ENCODE measurements around the gene PREB. TPM values are rescaled to one million over a fixed set of nuclear protein-coding genes. Genes with fewer than 3 reads are reported as not detected.
"Not testable (repeated sequence)": the region's sequence is repeated elsewhere in the genome, so short reads cannot be mapped to it uniquely, and the experiment has no call there.

PREB gene, protein sequence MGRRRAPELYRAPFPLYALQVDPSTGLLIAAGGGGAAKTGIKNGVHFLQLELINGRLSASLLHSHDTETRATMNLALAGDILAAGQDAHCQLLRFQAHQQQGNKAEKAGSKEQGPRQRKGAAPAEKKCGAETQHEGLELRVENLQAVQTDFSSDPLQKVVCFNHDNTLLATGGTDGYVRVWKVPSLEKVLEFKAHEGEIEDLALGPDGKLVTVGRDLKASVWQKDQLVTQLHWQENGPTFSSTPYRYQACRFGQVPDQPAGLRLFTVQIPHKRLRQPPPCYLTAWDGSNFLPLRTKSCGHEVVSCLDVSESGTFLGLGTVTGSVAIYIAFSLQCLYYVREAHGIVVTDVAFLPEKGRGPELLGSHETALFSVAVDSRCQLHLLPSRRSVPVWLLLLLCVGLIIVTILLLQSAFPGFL
- total RNA-seq = 19.0 TPM

DNA sequence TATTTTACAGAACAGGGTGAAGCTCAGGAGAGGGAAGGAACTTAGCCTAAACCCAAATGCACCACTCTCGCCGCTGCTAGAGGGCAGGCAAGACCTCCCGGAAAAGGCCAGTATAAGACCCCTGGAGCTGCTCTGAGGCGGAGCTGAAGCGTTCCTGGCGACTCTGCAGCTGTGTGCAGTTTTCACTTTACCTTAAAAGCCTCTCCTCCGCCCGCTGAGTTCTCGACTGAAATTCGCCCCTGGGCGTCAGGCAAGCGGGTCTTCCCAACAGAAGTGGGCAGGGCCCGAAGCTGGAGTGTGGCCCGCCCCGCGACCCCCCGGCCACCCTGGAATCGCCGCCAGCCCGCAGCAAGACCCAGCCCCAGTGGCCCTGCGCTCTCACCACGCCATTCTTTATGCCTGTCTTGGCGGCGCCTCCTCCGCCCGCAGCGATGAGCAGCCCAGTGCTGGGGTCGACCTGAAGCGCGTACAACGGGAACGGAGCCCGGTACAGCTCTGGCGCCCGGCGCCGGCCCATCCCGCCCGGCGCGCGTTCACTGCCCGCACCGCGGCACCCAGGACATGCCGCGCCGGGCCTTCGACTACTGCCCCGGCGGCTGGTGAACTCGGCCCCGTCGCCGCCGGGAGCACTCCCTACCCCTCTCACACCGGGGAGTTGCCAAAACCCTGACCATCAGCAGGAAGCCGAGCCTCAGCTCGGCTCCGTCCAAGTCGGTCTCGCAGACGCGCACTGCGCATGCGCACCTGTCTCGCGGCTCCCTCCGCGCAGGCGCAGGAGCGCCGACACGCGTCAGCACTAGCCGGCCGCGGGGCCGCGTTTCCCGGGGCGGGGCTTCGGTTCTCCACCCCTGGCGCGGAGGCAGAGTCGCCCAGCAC is at the start of gene PREB:
Gene PREB (minus strand): TSS at position 732 of the 876 bp plus-strand sequence. CDS start 215 bp downstream, at position 517.
- DNase-seq = peak; percentile 93

DNA sequence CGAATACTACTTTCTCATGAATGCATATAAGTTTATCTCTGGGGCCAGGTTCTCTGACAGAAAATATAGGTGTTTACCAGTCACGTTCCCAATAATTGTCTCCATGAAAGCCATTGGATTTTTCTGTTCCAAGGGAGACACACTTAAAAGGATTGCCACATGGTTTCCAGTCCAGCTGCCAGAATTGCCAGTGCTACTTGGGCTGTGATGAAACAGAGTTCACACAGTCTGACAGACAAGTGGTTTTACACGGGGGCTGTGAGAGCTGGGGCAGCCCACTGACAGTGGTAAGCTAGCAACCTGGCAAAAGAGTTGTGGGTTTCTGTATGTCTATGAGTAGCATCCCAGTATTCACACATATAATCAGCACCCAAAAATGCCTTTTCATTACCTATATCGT is 49.7 kb upstream of the PREB start:
- no peak for DNase-seq

DNA sequence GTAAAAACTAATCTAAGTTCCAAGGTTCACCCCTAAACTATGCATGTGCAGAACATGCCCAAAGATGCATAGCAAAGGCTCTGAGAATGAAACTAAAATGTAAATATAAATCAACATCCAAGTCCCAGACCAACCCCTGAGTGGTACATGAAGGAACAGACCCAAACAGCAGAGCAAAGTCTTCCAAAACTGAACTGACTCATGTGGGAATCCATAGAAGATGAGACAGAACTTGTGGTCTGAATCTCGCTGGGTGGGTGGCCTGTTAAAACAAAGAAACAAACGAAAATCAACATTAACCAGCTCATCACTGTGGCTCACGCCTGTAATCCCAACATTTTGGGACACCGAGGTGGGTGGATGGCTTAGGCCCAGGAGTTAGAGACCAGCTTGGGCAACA is 47.9 kb upstream of the PREB start:
- no peak for DNase-seq

DNA sequence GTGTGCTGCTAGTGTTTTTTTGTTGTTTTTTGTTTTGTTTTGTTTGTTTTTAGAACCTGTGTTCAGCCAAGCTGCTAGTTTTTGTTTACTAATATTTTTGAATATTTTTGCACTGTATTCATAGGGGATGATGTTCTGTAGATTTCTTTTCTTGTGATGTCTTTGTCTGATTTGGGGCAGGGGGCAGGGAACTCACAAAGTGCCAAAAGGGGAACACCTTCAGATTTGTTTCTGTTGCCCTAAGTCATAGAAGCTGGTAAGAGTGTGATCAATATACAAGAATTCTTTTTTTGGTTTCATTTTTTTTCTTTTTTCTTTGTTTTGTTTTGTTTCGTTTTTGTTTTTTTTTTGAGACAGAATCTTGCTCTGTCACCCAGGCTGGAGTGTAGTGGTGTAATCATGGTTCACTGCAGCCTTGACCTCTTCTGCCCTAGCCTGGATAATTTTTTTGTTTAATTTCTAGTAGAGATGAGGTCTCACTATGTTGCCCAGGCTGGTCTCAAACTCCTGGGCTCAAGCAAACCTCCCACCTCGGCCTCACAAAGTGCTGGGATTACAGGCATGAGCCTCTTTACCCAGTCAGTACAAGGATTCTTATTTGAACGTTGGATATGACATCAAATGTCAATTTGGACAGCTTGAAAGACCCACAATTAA is 45.0 kb upstream of the PREB start:
- no peak for DNase-seq

DNA sequence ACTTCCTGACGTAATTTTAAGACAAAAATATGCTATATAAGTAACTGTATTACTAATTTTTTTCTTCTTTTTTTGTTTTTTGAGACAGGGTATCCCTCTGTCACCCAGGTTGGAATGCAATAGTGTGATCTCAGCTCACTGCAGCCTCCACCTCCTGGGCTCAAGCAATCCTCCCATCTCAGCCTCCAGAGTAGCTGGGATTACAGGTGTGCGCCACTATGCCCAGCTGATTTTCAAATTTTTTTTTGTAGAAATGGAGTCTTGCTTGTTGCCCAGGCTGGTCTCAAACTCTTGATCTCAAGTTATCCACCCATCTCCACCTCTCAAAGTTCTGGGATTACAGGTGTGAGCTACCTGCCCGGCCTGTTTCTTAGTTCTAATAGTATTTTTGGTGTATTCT is 44.0 kb upstream of the PREB start:
- no peak for DNase-seq

DNA sequence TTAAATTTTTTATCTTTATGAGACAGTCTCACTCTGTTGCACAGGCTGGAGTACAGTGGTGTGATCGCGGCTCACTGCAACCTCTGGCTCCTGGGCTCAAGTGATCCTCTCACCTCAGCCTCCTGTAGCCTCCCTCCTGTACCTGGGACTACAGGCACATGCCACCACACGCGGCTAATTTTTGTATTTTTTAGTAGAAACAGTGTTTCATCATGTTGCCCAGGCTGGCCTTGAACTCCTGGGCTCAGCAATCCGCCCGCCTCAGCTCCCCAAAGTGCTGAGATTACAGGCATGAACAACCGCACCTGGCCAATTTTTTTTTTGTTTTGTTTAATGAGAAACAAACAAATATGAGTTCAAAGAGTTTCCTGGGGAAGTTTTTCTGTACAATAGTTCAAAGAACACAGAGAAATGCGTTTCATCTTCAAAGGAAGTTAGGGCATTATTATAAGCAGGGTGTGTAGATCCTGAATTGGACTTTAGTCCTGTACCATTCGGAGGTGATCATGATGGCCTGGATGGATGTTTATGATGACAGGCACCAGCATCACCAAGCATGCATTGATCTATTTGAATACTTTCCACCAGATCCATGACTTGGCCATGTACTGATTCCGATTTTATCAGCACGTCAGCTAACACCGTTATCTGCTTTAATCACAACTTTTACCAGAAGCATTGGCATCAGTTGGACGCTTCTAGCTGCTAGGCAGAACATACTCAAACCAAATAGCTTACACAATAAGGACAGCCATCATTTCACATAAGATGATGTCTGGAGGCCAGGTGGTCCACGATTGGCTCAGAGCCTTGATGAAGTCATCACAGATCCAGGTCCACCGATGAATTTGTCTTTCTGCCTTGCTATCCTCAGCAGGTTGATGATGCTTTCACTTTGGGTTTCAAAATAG is 43.3 kb upstream of the PREB start:
- DNase-seq = no peak

DNA sequence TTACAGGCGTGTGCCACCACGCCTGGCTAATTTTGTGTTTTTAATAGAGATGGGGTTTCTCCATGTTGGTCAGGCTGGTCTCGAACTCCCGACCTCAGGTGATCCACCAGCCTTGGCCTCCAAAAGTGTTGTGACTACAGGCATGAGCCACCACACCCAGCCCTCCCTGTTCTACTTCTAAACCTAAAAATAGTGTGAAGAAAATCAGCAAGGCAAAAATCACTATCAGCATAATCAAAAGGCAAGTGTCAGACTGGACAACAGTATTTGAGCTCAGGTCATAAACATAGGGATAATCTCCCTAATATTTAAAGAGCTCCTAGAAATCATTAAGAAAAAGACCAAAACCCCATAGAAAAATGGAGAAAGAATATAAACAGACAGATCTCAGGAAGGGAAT is 41.3 kb upstream of the PREB start:
- DNase-seq = not testable (repeated sequence)

DNA sequence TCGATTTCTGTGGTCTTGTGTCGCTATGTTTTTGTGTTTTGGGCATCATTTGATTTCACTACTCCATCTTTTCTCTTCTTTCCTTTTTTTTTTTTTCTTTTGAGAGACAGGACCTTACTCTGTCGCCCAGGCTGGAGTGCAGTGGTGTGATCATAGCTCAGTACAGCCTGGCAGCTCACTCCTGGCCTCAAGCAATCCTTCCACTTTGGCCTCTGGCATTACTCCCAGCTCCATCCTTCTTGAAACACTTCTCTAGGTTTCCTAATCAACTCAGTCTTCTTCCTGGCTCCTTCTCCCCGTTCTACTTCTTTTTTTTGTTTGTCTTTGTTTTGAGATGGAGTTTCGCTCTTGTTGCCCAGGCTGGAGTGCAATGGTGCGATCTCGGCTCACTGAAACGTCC is 40.9 kb upstream of the PREB start:
- no peak for DNase-seq

DNA sequence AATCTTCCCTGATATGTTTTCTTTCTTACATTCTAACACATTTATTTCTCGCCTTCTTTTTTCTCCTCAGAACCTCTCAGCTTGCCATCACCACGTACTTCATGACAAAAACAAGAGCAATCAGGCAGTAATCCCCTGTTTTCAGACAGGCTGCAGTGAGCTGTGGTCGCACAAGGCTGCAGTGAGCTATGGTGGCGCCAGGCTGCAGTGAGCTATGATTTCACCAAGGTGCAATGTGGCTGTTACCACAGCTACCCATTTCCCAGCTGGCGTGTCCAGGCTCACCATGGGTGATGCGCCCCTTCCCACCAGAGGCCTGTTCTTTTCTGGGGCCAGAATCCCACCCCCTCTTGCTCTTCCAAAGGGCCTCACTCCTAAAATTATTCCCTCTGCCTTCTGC is 40.2 kb upstream of the PREB start:
- no peak for DNase-seq

DNA sequence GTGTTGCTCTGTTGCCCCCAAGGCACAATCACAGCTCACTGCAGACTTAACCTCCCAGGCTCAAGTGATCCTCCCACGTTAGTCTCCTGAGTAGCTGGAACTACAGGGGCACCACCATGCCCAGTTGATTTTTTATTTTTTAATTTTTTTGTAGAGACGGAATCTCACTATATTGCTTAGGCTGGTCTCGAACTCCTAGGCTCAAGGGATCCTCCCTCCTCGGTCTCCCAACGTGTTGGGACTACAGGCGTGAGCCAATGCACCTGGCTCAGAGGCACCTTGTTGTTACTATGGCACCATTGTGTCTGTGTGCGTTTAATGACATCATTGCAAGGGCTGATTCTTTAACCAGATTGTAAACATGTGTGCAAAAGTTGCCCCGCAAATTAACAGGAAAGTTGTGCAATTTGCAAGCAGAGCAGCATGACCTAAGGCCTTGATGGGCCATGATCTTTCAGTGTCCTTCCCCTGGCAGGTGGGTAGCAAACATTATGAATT is 37.0 kb upstream of the PREB start:
- no peak for DNase-seq

DNA sequence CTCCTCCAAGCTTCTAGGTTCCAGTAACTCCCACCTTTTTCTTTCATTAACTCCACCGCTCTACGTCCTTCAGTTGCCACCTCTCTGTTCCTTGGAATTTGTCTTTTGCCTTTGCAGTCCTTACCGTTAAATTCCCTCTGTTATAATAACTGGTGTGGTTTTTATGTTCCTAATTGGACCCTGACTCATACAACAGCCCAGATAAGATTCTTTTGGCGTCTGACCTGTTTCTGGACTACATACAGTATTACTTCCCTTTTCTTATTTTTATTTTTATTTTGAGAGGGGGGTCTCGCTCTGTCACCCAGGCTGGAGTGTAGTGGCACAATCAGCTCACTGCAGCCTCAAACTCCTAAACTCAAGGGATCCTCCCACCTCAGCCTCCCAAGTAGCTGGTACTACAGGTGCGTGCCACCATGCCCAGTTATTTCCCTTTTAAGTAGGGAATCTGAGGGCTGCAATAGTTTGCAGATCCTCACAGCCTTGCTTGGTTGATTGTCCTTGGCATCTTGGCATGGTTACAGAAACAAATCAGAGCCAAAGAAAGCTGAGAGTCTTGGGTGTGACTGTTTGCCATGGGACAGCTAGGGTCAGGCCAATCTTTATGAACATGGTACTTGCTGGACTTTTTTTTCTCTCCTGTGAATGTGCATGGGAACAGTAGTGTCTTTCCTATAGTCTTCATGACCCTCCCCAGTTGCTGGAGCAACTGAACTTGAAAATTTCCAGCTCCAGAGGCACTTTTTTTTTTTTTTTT is 36.3 kb upstream of the PREB start:
- no peak for DNase-seq

DNA sequence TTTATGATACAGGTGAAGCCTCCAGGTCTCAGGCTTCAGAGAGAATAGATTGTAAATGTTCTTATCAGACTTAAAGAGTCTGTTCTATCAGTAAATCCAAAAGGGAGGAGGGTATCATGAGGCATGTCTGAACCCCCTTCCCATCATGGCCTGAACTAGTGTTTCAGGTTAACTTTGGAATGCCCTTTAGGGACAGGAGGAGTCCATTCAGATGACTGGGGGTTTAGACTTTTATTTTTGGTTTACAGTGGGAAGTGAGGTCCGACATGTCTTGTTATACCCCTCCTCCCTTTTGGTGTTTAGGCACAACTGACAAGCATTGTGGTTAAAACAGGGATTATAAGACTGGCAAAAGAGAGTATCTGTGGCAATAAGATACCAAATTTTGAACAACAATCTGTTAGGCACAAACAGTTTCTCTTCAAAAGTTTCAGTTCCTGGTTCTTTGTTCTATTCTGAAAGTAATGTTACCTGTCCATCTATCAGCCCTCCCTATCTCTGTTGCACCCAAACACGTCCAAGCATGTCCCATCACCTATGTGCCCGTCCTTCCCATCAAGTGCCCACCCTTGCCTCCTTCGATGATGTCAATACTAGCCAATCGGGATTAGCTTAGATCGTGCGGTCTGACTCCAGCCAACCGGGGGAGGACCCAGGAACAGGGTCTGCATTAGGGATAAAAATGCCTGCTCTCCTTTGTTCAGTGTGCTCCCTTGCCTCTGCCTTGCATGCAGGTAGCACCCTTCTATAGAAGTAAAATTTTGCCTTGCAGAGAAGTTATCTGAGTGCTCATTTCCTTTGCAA is 30.7 kb upstream of the PREB start:
- DNase-seq = no peak

DNA sequence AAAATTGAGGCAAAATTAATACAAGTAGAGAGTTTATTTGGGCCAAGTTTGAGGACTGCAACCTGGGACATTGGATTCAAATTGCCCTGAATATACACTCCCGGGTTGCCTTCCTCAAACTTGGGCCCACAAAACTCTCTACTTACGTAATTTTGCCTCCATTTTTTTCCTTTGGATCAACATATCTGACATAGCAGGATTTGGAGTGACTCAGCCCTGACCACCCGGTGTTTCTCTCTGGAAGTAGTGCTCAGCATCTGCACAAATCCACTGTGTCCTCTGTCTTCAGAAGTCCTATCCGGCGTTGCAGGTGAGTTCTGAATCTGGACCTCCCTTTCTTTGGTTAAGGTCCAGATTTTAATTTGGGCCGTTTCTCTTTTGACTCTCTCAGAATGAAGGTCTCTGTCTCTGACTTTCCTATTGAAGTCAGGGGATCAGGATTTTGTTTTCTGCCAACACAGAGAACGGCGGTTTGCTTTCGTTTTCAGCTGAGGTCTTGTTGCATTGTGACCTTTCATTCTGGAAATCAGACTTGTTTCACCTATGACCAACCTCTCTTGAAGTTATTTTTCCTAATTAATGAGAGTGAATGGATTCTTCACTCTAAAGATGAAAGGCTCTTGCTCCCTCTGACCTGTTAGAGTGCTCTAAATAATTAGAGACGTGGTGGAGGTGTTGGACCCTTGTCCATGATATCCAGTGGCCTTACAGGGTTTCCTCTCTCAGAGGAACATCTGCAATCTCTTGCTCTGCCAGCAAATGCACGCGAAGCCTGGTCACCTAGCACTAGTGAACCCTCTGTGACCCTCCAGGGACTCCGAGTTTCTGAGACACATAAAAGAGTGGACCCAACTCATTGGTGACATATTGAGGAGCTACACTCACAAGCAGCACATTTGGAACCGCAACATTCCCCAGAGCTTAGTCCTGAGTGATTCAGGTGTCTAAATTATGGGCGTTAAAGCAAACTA is 28.0 kb upstream of the PREB start:
- DNase-seq = no peak

DNA sequence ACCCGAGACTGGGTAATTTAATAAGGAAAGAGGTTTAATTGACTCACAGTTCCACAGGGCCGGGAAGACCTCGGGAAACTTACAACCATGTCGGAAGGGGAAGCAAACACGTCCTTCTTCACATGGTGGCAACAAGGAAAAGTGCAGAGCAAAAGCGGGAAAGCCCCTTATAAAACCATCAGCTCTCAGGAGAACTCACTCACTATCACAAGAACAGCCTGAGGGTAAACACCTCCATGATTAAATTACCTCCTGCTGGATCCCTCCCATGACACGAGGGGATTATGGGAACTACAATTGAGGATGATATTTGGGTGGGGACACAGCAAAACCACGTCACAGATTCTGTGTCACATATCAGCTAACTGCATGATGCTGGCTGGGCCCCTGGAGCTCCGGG is 25.8 kb upstream of the PREB start:
- DNase-seq = no peak

DNA sequence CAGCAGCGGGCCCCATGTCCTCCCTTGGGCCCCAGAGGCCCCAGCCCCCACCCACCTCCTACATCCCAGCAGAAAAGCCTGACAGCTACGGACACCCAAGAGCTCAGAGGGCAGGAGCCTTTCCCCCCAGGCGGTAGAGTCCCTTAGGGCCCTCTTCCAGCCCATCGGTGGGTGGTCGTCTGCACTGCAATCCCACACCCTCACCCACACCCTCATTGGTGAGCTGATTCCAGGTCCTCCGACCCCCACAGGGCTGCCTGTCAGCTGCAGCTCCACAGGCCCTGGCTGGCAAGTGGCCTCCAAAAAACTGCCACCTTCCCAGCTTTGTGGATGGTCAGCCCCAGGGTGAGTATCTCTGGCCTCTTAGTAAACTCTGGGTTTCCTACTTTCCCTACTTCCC is 24.8 kb upstream of the PREB start:
- DNase-seq = no peak

DNA sequence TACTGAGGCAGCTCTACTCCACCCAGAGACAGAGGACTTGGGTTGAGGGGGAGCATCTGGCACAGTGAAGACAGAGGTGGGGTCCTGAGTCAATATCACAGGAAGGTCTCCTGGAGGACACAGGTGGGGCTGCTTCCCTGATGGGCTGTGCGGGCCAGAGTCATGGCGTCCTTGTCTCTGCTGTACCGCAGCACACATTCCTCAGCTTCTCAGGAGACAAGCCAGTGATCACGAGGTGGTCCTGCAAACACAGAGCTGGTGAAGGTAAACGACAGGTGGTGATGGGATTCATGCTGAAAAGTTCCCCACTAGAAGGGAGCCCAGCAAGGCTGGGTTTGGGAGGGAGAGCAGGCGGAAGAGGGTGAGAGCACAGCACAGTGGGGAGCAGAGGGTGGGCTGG is 24.0 kb upstream of the PREB start:
- no peak for DNase-seq

DNA sequence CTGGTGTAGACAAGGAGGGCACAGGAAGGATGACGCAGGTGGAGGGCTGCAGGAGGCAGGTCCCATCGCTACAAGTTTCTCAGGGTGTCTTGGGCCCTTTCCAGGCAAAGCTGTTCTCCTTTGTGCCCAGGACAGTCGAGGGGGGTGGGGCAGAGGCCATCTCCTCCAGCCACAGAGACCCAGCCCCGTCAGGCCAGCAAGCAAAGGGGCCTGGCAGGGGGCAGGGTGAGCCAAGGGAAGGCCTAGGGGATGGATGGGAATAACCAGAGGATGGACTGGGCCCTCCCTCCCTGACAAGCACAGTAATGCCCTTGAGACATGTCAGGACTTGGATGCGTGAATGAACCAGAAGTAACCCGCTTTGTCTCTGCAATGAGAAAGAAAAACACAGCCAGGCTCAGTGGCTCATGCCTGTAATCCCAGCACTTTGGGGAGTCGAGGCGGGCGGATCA is 20.7 kb upstream of the PREB start:
- DNase-seq = no peak

DNA sequence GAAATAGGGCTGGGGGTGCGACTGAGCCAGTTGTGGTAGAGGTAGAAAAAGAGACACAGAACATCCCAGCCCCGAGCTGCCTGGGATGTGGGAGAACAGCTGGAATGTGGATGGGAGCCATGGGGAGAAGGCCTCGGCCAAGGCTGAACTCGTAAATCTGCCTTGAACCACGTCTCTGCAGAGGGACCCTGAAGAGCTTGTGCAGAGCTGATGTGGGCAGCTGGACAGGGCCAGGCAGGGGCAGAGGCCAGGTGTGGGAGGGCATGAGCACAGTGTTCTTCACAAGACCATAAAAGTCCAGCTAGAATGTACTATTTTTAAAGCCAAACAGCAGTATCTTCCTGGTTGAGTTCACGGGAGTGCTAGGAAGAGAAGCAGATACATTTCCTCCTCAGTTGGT is 20.1 kb upstream of the PREB start:
- no peak for DNase-seq

All from occipital lobe (tissue), 2 donors.